ENCODE measurements around the gene SIAH1.
A peak's percentile ranks its signal among the peaks of the same experiment; 100 is the strongest.
"Not testable (repeated sequence)": the region's sequence is repeated elsewhere in the genome, so short reads cannot be mapped to it uniquely, and the experiment has no call there.

SIAH1 gene

GRCh38 chr16:48332978-48333377 is 52.2 kb downstream of the SIAH1 start:
- DNase-seq (ENCODE audit: low spot score), result no peak

- DNase-seq (ENCODE audit: low spot score), result peak; percentile 67
Observed at GRCh38 chr16:48330841-48331192, 54.4 kb downstream of the SIAH1 start.

- no peak for DNase-seq (ENCODE audit: low spot score)
Observed at GRCh38 chr16:48330189-48330840, 54.9 kb downstream of the SIAH1 start.

GRCh38 chr16:48329138-48329537 is 56.1 kb downstream of the SIAH1 start:
- DNase-seq (ENCODE audit: low spot score), result no peak

GRCh38 chr16:48326915-48327314 is 58.3 kb downstream of the SIAH1 start:
- no peak for DNase-seq (ENCODE audit: low spot score)

- DNase-seq (ENCODE audit: low spot score), result no peak
Observed at GRCh38 chr16:48323783-48324775, 61.1 kb downstream of the SIAH1 start.

- no peak for DNase-seq (ENCODE audit: low spot score)
Observed at GRCh38 chr16:48321317-48322036, 63.7 kb downstream of the SIAH1 start.

- DNase-seq (ENCODE audit: low spot score), result peak; percentile 85
Observed at GRCh38 chr16:48318630-48319029, 66.6 kb downstream of the SIAH1 start.

GRCh38 chr16:48317614-48318315 is 67.4 kb downstream of the SIAH1 start:
- DNase-seq (ENCODE audit: low spot score), result peak; percentile 56

- no peak for DNase-seq (ENCODE audit: low spot score)
Observed at GRCh38 chr16:48317026-48317425, 68.2 kb downstream of the SIAH1 start.

GRCh38 chr16:48313905-48314304 is 71.3 kb downstream of the SIAH1 start:
- not testable (repeated sequence) for DNase-seq (ENCODE audit: low spot score)

- no peak for DNase-seq (ENCODE audit: low spot score)
Observed at GRCh38 chr16:48310908-48311641, 74.1 kb downstream of the SIAH1 start.

Measured in pons (tissue), 1 donor.